ENCODE measurements around the gene GPC3.
"Not testable (repeated sequence)": the region's sequence is repeated elsewhere in the genome, so short reads cannot be mapped to it uniquely, and the experiment has no call there.

The GPC3 gene

GRCh38 chrX:133621384-133621783 lies 364.0 kb downstream of the GPC3 start:
- not testable (repeated sequence) for DNase-seq (ENCODE audit: extremely low read depth in 1 of 2, low read depth in 1 of 2)

- no peak for DNase-seq (ENCODE audit: extremely low read depth in 1 of 2, low read depth in 1 of 2)
Measured at GRCh38 chrX:133611676-133612075, 373.7 kb downstream of the GPC3 start.

GRCh38 chrX:133610056-133610455 lies 375.3 kb downstream of the GPC3 start:
- DNase-seq (ENCODE audit: extremely low read depth in 1 of 2, low read depth in 1 of 2) = no peak

GRCh38 chrX:133609166-133609565 lies 376.2 kb downstream of the GPC3 start:
- DNase-seq (ENCODE audit: extremely low read depth in 1 of 2, low read depth in 1 of 2) = no peak

GRCh38 chrX:133608406-133608805 lies 377.0 kb downstream of the GPC3 start:
- DNase-seq (ENCODE audit: extremely low read depth in 1 of 2, low read depth in 1 of 2) = no peak

- no peak for DNase-seq (ENCODE audit: extremely low read depth in 1 of 2, low read depth in 1 of 2)
Measured at GRCh38 chrX:133607419-133608348, 377.7 kb downstream of the GPC3 start.

GRCh38 chrX:133606990-133607389 lies 378.4 kb downstream of the GPC3 start:
- DNase-seq (ENCODE audit: extremely low read depth in 1 of 2, low read depth in 1 of 2) = no peak

GRCh38 chrX:133604801-133605200 lies 380.6 kb downstream of the GPC3 start:
- DNase-seq (ENCODE audit: extremely low read depth in 1 of 2, low read depth in 1 of 2) = no peak

GRCh38 chrX:133602881-133603280 lies 382.5 kb downstream of the GPC3 start:
- DNase-seq (ENCODE audit: extremely low read depth in 1 of 2, low read depth in 1 of 2) = no peak

- DNase-seq (ENCODE audit: extremely low read depth in 1 of 2, low read depth in 1 of 2) = no peak
Measured at GRCh38 chrX:133601116-133601515, 384.3 kb downstream of the GPC3 start.

GRCh38 chrX:133600536-133600935 lies 384.9 kb downstream of the GPC3 start:
- DNase-seq (ENCODE audit: extremely low read depth in 1 of 2, low read depth in 1 of 2) = no peak

- no peak for DNase-seq (ENCODE audit: extremely low read depth in 1 of 2, low read depth in 1 of 2)
Measured at GRCh38 chrX:133598601-133599335, 386.6 kb downstream of the GPC3 start.

GRCh38 chrX:133594156-133594555 lies 391.2 kb downstream of the GPC3 start:
- DNase-seq (ENCODE audit: extremely low read depth in 1 of 2, low read depth in 1 of 2) = no peak

- no peak for DNase-seq (ENCODE audit: extremely low read depth in 1 of 2, low read depth in 1 of 2)
Measured at GRCh38 chrX:133593531-133593930, 391.9 kb downstream of the GPC3 start.

GRCh38 chrX:133590703-133591505 lies 394.5 kb downstream of the GPC3 start:
- no peak for DNase-seq (ENCODE audit: extremely low read depth in 1 of 2, low read depth in 1 of 2)

GRCh38 chrX:133588827-133589226 lies 396.6 kb downstream of the GPC3 start:
- no peak for DNase-seq (ENCODE audit: extremely low read depth in 1 of 2, low read depth in 1 of 2)

- DNase-seq (ENCODE audit: extremely low read depth in 1 of 2, low read depth in 1 of 2) = no peak
Measured at GRCh38 chrX:133587818-133588217, 397.6 kb downstream of the GPC3 start.

GRCh38 chrX:133587071-133587470 lies 398.3 kb downstream of the GPC3 start:
- DNase-seq (ENCODE audit: extremely low read depth in 1 of 2, low read depth in 1 of 2) = no peak

- no peak for DNase-seq (ENCODE audit: extremely low read depth in 1 of 2, low read depth in 1 of 2)
Measured at GRCh38 chrX:133586443-133586842, 399.0 kb downstream of the GPC3 start.

GRCh38 chrX:133583825-133584224 lies 401.6 kb downstream of the GPC3 start:
- no peak for DNase-seq (ENCODE audit: extremely low read depth in 1 of 2, low read depth in 1 of 2)

- DNase-seq (ENCODE audit: extremely low read depth in 1 of 2, low read depth in 1 of 2) = no peak
Measured at GRCh38 chrX:133580625-133581024, 404.8 kb downstream of the GPC3 start.

Data from activated CD8-positive, alpha-beta memory T cell treated with anti-CD3 and anti-CD28 coated beads for 1 hour (primary cell).